Measurements from ENCODE around the gene OR2S2. TPM values are rescaled to one million over a fixed set of nuclear protein-coding genes. Genes with fewer than 3 reads are reported as not detected.
A peak's percentile ranks its signal among the peaks of the same experiment; 100 is the strongest.
"Not testable (repeated sequence)": the region's sequence is repeated elsewhere in the genome, so short reads cannot be mapped to it uniquely, and the experiment has no call there.

Gene OR2S2
- total RNA-seq, 3 donors from 2014 or later, result not detected

- Histone ChIP-seq H3K9me3 (peaks cover 0 to 4% of the 10 kb centered on the region in 2 donors), H3K27ac (peak overlapping the region; percentile 65 to 74), H3K4me1 (no peaks in the 10 kb centered on the region), H3K36me3 (no peaks in the 10 kb centered on the region), H3K27me3 (no peaks in the 10 kb centered on the region), H3K4me3 (no peak overlapping the region)
- DNase-seq (ENCODE audit: low spot score in 2 of 2), result no peak
- TF ChIP-seq POLR2A (IDR thresholded peaks at IDR 0.05) (no peak), POLR2AphosphoS5 (IDR thresholded peaks at IDR 0.05) (no peak), CTCF (IDR thresholded peaks at IDR 0.05) (no peak)
- intact Hi-C loops (cut with DNase I; ENCODE audit: low total_unique reads), result no loop called here
These were observed 38.5 kb upstream of the OR2S2 start for GRCh38 chr9:35996358-35996970.

GRCh38 chr9:35994959-35995358 lies 37.0 kb upstream of the OR2S2 start:
- Histone ChIP-seq H3K4me3 (no peak overlapping the region), H3K27ac (no peak overlapping the region), H3K36me3 (no peaks in the 10 kb centered on the region), H3K9me3 (peaks cover 0 to 4% of the 10 kb centered on the region in 2 donors), H3K4me1 (no peaks in the 10 kb centered on the region), H3K27me3 (no peaks in the 10 kb centered on the region)
- TF ChIP-seq POLR2AphosphoS5 (IDR thresholded peaks at IDR 0.05), result no peak
- no peak for TF ChIP-seq POLR2A (IDR thresholded peaks at IDR 0.05)
- TF ChIP-seq CTCF (IDR thresholded peaks at IDR 0.05), result no peak
- no peak for DNase-seq (ENCODE audit: low spot score in 2 of 2)
- intact Hi-C loops (cut with DNase I; ENCODE audit: low total_unique reads), result no loop called here

GRCh38 chr9:35993976-35994720 lies 36.2 kb upstream of the OR2S2 start:
- no peaks in the 10 kb centered on the region for H3K27me3 ChIP-seq
- intact Hi-C loops (cut with DNase I; ENCODE audit: low total_unique reads), result no loop called here
- no peak overlapping the region for H3K4me3 ChIP-seq
- no peak for DNase-seq (ENCODE audit: low spot score in 2 of 2)
- TF ChIP-seq POLR2A (IDR thresholded peaks at IDR 0.05) (no peak), CTCF (IDR thresholded peaks at IDR 0.05) (no peak), POLR2AphosphoS5 (IDR thresholded peaks at IDR 0.05) (no peak)
- H3K27ac ChIP-seq, result no peak overlapping the region
- no peaks in the 10 kb centered on the region for H3K4me1 ChIP-seq
- H3K36me3 ChIP-seq, result no peaks in the 10 kb centered on the region
- H3K9me3 ChIP-seq, result peaks cover 0 to 4% of the 10 kb centered on the region in 2 donors

GRCh38 chr9:35993136-35993535 lies 35.2 kb upstream of the OR2S2 start:
- H3K36me3 ChIP-seq; intact Hi-C loops (cut with DNase I; ENCODE audit: low total_unique reads); H3K27ac ChIP-seq; H3K4me3 ChIP-seq; H3K4me1 ChIP-seq; H3K9me3 ChIP-seq; DNase-seq (ENCODE audit: low spot score in 2 of 2); H3K27me3 ChIP-seq: not testable (repeated sequence)

- Histone ChIP-seq H3K27me3 (no peaks in the 10 kb centered on the region), H3K4me1 (no peaks in the 10 kb centered on the region), H3K27ac (no peak overlapping the region), H3K9me3 (no peaks in the 10 kb centered on the region), H3K4me3 (no peak overlapping the region), H3K36me3 (no peaks in the 10 kb centered on the region)
- no peak for TF ChIP-seq POLR2AphosphoS5 (IDR thresholded peaks at IDR 0.05)
- no peak for TF ChIP-seq CTCF (IDR thresholded peaks at IDR 0.05)
- TF ChIP-seq POLR2A (IDR thresholded peaks at IDR 0.05), result no peak
- intact Hi-C loops (cut with DNase I; ENCODE audit: low total_unique reads), result no loop called here
- no peak for DNase-seq (ENCODE audit: low spot score in 2 of 2)
These were observed 32.2 kb upstream of the OR2S2 start for GRCh38 chr9:35990155-35990554.
